GM18498 (cell line): Measurements from ENCODE around the gene SERPINA5.

Experiments used
- ATAC-seq: cut with Tn5 transposase; IDR thresholded peaks from one replicate; pipeline ENCODE4 v1.9.1; 2021; ENCODE audit warnings: mild to moderate bottlenecking, moderate library complexity; ENCODE audit not compliant: unreplicated experiment

Gene SERPINA5

DNA sequence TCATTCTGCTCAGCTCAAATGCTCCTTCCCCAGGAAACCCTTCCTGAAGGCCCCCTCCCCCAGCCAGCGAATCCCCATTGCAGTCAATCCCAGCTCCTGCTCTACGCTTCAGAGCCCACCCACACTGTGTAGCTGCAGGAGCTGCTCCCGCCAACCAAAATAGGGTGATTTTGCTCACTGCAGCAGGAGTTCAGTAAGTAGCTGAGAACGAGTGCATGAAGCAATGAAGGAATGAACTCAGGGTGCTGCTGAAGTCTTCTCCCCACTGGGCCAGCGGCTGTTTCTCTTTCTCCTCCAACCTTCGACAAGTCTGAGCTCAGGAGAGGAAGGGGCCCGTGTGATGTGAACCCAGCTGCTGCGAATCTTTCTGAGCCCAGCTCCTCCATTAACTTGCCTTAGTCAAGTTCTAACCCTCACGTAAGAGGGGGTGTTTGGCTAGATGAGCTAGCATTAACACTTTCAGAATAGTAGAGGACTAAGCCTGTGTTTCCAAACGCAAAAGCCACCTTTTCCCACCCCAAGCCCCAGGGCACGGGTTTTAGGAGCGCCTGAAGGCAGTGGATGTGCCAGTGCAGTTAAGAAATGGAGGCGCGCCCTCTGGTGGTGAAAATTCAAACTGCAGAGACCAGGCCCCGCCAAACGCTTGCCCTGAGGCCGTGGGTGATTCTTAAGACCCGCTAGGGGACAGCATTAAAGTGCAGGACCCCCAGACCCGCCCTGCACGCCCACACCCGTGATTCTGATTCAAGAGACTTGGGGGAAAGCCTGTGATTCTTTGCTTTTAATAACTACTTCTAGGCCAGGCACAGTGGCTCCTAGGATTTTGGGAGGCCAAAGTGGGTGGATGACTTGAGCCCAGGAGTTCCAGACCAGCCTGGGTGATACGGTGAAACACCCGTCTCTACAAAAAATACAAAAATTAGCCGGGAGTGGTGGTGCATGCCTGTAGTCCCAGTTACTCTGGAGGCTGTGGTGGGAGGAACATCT lies 31.9 kb upstream of the SERPINA5 start:
- peak; percentile 72 for ATAC-seq

DNA sequence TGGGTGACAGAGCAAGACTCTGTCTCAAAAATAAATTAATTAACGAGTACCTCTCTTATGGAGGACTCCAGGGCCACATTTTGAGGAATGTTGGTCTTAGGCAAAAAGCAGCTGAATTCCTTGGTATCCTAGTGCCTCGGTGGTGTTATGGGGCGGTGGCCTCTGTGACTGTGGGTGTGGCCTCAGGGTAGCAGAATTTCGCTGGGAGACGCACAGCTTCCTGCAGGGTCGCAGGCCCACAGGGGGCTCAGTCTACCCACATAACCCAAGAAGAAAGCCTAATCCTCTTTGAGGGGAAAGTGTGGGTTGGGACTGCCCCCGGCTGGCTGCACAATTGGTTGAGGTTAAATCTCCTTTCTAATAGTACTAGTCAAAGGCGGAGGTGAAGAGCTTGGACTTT lies 31.2 kb upstream of the SERPINA5 start:
- no peak for ATAC-seq

DNA sequence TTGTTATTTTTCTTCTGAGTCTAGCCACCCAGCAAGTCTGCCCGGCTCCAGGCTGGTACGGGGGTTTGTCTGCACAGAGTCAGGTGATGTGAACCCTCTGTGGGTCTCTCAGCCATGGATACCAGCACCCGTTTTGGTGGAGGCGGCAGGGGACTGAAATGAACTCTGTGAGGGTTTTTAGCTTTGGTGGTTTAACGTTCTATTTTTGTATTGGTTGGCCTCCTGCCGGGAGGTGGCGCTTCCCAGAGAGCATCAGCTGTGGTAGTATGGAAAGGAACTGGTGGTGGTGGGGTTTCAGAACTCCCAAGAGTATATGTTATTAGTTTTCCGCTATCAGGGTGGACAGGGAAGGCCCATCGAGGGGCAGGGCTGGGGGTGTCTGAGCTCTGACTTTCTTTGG lies 25.2 kb upstream of the SERPINA5 start:
- no peak for ATAC-seq

- no peak for ATAC-seq
These were observed 23.9 kb upstream of the SERPINA5 start for GRCh38 chr14:94557327-94557726.

DNA sequence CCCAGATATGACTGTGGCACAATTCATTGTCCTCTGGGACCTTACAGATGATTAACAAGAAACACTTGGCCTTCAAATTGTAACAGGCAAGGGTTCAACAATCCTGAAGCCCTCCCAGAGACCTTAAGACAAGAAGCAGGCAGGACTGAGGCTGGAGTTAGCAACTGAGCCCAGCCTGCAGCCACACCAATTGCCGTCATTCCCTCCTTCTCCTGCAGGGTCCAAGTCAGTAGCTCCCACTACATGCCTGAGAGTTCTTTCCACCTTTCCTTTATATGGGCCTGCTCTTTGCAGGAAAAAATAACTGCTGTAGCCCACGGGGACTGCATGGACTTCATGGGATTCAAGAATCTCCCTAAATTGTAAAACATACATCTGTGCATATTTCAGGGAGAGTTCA lies 22.4 kb upstream of the SERPINA5 start:
- ATAC-seq: no peak

GRCh38 chr14:94559638-94560290 lies 21.5 kb upstream of the SERPINA5 start:
- no peak for ATAC-seq

DNA sequence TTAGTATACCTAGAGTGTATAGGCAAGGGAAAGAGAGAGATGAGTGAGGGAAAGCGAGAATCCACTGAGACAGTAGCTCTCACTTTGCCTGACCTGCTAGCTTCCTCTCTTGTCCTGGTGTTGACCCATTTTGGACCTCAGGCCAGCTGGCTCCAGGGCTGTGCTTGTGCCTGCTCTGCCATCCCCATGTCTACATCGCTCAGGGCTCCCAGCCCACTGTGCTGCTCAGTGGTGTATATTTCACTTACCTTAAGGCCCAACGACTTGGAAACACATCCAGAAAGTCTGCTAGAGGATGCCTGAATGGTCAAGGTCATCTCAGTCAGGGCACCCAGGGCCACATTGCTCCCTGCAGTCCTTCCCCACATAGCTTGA lies 20.9 kb upstream of the SERPINA5 start:
- no peak for ATAC-seq

DNA sequence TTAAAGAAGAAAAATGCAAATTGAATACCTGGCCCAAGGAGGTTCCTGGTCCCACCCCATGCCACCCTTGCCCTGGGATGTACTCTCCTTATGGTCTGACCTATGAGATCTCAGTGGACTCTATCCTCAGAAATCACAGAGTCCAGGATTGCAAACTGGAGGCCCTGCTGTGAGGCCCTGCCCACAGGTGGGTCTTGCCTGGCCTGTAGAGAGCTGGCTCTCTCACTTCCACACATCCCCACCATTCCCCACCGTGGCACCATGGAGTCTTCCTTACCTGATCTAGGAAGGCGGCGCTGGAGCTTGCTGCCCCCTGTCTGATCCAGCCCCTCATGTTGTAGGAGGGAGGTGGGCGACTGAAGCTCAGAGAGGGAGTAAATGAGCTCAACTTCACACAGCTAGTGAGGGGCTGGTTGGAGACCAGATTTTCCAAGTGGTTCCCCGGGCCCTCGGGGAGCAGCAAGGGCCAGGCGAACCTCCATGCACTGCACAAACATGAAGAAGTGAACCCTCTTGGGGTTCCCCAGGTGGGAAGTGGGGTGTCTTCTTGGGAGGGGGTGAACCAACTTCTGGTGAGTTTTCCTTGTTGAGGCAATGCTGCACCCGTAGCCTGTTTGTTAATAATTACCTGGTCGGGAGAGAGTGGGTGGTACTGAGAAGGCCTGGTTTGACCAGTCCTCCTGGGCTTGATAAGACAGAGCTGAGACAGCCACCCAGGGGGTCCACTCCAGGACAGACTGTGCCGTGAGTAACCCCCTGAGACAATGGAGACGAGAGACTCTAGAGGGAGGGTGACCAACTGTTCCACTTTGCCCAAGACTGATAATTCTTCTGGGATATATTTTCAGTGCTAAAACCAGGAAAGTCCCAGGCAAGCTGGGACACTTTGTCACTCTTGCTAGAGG lies 20.2 kb upstream of the SERPINA5 start, which contains the start of gene SERPINA4:
Gene SERPINA4, plus strand, starts transcription at position 692 of the 905 bp plus-strand sequence. CDS start 2,041 bp downstream, outside the sequence.
- no peak for ATAC-seq

DNA sequence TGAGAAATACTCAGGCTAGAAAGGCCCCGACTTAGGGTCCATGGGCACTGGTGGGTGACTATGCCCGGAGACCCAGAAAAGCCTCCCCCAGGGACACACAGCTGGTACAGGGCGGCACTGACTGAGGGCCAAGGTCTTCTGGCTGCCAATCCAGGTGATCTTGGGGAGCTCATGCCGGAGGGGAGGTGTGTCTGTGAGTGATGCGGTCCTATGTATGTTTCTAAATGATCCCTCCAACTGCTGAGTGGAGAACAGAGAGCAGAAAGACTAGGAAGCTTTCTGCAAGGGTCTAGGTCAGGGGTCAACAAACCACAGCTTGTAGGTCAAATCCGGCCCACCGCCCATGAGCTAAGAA lies 19.6 kb upstream of the SERPINA5 start:
- no peak for ATAC-seq

GRCh38 chr14:94562022-94562421 lies 19.2 kb upstream of the SERPINA5 start:
- ATAC-seq: no peak

DNA sequence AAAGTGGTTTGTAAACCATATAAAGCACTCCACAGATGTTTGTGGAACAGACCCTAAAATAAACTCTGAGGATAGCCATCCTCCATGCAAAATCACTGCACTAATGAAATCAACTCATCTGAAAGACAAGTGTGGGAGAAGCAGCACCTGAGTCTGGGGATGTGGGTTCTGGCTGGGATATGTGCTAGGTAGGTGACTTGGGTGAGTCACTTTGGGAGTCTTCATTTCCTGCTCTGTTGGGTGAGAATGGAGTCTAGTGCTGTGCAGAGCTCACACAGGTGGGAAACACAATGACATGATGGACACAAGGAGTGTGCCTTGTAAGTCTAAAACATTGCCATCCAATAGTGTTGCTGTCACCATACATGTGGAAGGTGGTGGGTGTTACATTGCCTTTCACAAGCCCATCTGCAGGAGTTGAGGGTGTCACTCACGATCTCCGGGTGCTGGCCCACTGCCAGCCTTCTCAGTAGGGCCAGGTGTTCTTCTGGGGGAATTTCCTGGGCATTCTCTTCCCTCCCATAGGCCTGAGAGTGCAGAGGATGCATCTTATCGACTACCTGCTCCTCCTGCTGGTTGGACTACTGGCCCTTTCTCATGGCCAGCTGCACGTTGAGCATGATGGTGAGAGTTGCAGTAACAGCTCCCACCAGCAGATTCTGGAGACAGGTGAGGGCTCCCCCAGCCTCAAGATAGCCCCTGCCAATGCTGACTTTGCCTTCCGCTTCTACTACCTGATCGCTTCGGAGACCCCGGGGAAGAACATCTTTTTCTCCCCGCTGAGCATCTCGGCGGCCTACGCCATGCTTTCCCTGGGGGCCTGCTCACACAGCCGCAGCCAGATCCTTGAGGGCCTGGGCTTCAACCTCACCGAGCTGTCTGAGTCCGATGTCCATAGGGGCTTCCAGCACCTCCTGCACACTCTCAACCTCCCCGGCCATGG lies 18.0 kb upstream of the SERPINA5 start:
- ATAC-seq: no peak

GRCh38 chr14:94564381-94564780 lies 16.8 kb upstream of the SERPINA5 start:
- ATAC-seq: no peak

DNA sequence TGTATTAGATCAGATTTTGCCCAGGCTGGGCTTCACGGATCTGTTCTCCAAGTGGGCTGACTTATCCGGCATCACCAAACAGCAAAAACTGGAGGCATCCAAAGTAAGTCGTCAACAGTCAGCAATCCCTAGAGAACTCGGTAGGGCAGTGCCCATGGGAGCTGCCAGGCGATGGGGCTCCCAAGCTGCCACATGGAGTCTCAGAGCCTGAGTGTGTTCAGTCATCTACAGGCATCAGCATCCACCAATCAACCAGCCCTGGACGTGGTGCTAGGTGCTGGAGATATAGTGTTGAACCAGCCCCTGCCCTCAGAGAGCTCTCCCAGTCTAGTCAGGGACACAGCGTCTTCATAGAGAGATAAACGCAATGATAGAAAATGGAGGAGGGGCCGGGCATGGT lies 13.0 kb upstream of the SERPINA5 start:
- no peak for ATAC-seq

DNA sequence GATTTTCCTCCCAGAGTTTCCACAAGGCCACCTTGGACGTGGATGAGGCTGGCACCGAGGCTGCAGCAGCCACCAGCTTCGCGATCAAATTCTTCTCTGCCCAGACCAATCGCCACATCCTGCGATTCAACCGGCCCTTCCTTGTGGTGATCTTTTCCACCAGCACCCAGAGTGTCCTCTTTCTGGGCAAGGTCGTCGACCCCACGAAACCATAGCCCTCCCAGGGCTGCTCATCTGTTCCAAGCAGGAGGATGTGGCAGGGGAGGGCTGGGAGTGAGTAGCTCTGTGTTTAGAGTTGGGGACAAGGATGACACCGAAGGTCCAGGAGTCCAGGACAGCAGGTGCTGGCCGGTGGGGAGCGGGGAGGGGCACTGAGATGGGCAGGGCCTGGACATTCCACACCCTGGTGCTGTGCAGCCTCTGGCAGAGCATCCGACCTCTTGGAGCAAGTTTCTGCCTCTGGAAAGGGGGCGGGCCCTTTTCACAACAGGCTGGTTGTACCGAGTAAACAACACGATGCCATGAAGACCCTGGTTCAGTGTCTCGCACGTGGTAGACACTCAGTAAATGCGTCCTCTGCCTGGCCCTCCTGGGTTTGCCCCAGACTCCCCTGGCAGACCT lies 11.7 kb upstream of the SERPINA5 start:
- ATAC-seq: no peak

DNA sequence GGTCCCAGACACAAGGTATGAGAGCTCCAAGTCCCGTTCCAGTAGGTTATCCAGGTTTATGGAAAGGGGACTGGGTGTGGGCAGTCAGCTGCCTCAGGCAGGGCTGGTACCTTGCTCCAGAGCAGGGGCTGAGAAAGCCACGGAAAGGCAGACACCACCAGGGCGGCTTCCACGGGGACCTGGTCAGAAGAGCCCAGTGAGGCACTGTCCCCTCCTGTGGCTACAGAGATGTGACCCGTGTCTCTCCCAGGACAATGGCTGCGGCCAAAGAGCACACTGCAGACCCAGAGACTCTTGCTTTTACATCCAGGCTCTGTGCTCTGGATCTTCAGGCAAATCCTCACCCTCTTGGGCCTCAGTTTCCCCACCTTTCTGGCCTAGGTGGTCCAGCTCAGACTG lies 11.2 kb upstream of the SERPINA5 start:
- no peak for ATAC-seq

DNA sequence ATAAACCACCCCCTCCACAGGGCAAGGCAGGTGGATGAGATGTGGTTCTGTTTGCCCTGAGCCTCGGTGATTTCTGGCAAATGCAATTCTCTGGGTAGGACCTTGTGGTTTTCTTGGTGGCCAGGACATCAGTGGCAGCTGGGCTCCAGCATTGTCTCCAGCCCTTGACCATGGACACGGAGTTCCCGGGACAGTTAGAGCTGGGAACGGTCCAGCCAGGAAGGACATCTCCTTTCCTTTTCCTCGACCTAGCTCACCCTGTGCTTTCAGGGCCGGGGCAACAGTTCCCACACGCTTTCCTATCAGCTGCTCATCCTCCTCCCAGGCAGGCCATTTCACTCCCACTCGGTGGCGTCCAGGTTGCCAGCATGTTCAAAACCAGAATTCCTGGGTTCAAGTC lies 10.8 kb upstream of the SERPINA5 start:
- no peak for ATAC-seq

GRCh38 chr14:94571395-94571794 lies 9.8 kb upstream of the SERPINA5 start:
- ATAC-seq: no peak

DNA sequence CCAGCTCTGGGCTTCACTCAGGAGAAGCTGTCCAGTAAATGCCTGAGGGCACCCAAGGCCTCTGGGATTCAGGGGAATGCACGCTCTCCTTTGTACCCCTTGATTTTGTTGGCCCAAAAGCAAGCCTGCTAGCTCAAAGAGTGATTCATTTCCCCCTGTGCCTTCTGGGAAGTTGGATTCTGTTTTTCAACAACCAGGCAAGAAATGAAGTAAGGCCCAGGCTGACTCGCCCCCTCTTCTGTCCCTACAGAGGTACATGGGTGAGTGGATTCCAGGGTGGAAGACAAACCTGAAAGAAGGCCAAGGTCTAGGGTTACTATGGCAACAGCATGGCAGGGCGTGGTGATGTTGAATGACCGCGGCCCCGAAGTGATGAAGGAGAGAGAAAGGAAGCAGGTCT lies 9.3 kb upstream of the SERPINA5 start:
- ATAC-seq: no peak

- no peak for ATAC-seq
These were observed 8.5 kb upstream of the SERPINA5 start for GRCh38 chr14:94572637-94573303.
